Spleen (tissue), 11 donors: ENCODE results near the gene HIVEP3. TPM values are rescaled to one million over a fixed set of nuclear protein-coding genes. Genes with fewer than 3 reads are reported as not detected.
A peak's percentile ranks its signal among the peaks of the same experiment; 100 is the strongest.

Experiments used
- DNase-seq: peaks from one replicate; pipeline ENCODE4 v3.0.0-alpha.2; 2020
- H3K27ac ChIP-seq, 8 donors: fragments of 200-600 bp; sonication (generic) in 7 of 8; 1 replicate in 4 of 8; 2 replicates in 4 of 8; pipeline versions ENCODE4 v1.5.0 to v1.8.0; 2016 to 2021; ENCODE audit warnings: inconsistent platforms in 4 of 8, mild to moderate bottlenecking in 4 of 8, moderate library complexity in 1 of 8
- H3K27me3 ChIP-seq, 7 donors: fragments of 200-600 bp; sonication (generic) in 6 of 7; replicated peaks in 1 of 7; 1 replicate in 4 of 7; 2 replicates in 3 of 7; pipeline versions ENCODE4 v1.5.0 to v1.8.0; 2016 to 2021; ENCODE audit warnings: inconsistent platforms in 3 of 7, mild to moderate bottlenecking in 1 of 7
- H3K36me3 ChIP-seq, 6 donors: fragments of 200-600 bp; sonication (generic) in 5 of 6; 1 replicate in 4 of 6; 2 replicates in 2 of 6; pipeline versions ENCODE4 v1.5.0 to v1.8.0; 2016 to 2021; ENCODE audit warnings: inconsistent platforms in 2 of 6
- H3K4me1 ChIP-seq, 6 donors: fragments of 200-600 bp; sonication (generic) in 5 of 6; 1 replicate in 3 of 6; 2 replicates in 3 of 6; pipeline versions ENCODE4 v1.5.0 to v1.8.0; 2016 to 2021; ENCODE audit warnings: inconsistent platforms in 3 of 6
- H3K4me3 ChIP-seq, 8 donors: fragments of 200-600 bp; sonication (generic) in 7 of 8; 1 replicate in 4 of 8; 2 replicates in 4 of 8; pipeline versions ENCODE4 v1.5.0 to v1.8.0; 2016 to 2021; ENCODE audit warnings: inconsistent platforms in 4 of 8, mild to moderate bottlenecking in 4 of 8, moderate library complexity in 2 of 8
- H3K9me3 ChIP-seq, 8 donors: fragments of 200-600 bp; sonication (generic) in 7 of 8; 1 replicate in 4 of 8; 2 replicates in 4 of 8; pipeline versions ENCODE4 v1.5.0 to v1.8.0; 2016 to 2021; ENCODE audit warnings: inconsistent platforms in 4 of 8
- POLR2A ChIP-seq, 3 donors: fragments of 450-650 bp; IDR thresholded peaks; one replicate each; pipeline ENCODE4 v1.5.1; 2017; ENCODE audit warnings: antibody characterized with exemption in 3 of 3, mild to moderate bottlenecking in 1 of 3
- POLR2AphosphoS5 ChIP-seq, 3 donors: sonication (generic); formaldehyde crosslinking; IDR thresholded peaks; one replicate each; pipeline ENCODE4 v1.5.1; 2017; ENCODE audit warnings: antibody characterized with exemption in 3 of 3
- WGBS, 5 donors: extraction: QIAGEN DNeasy Blood & Tissue Kit in 3 of 5; methylation state at CpG; one replicate each; pipeline versions ENCODE4 v1.1.5 to v1.1.7; 2013 to 2018; 5-methylcytosine and 5-hydroxymethylcytosine counted together
- intact Hi-C: fragments of 100-400 bp; cut with DNase I; formaldehyde crosslinking; loops from one replicate; pipeline ENCODE4 v1.15.0; 2023; ENCODE audit warnings: low total_unique reads
- polyA plus RNA-seq, 3 donors: library from polyadenylated mRNA; stranded (reverse); fragments of 200-250 nt; gene quantifications; one replicate each; pipeline ENCODE4 v1.2.1, GENCODE V29; 2013
- total RNA-seq, 7 donors: library from RNA; depleted of rRNA in 3 of 7; stranded (reverse); fragments of >200 nt in 3 of 7; fragmentation: NEBNext Ultra II Directional in 4 of 7; extraction: Animal tissue kit (Norgen Biotek cat#: 25700) in 4 of 7; gene quantifications; one replicate each; pipeline versions ENCODE4 v1.1.0 to v1.2.1, GENCODE V29; 2016 to 2021
- TF ChIP-seq, protein P1 (sequence below), 11 experiments: fragments of 200-600 bp in 7 of 11; fragments of 450-650 bp in 4 of 11; sonication (generic) in 4 of 11; IDR thresholded peaks in 8 of 11; conservative IDR thresholded peaks in 3 of 11; 1 replicate in 7 of 11; 2 replicates in 4 of 11; pipeline versions ENCODE4 v1.4.0 to v1.8.0; 2016 to 2021; ENCODE audit warnings: antibody characterized with exemption in 11 of 11, inconsistent platforms in 4 of 11, mild to moderate bottlenecking in 1 of 11
- donor health status: healthy with polysubstance abuse.
- donor health status: DM: no; HTN: no; CAD: no; lungs with moderate emphysema.
- donor health status: DM: no; HTN: no; CAD: no.
- donor health status: Bipolar disorder and iron deficiency.
- donor health status: healthy.
- donor health status: DM: no; HTN: no; CAD: no.
- donor health status: DM: yes; HTN: yes; CAD: no.

HIVEP3 gene
- total and polyA plus RNA-seq, 10 donors, result 2.4 to 21.2 (median 8.2) TPM

DNA sequence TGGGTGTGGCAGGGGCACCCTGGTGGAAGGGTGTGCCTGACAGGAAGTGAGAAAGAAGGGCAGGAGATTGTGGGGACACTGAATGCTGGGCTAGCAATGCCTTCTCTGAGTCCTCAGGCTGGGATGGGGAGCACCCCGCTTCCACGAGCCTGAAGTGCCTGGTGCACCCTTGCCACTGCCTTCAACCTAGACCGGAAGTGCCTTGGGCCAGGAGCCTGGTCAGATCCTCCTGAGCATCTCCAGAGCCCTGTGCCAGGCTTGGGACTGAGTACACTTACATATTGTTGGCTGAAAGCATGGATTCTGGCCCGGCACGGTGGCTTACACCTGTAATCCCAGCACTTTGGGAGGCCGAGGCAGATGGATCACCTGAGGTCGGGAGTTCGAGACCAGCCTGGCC is 228.4 kb downstream of the HIVEP3 start:
- H3K27me3 ChIP-seq, result no peaks in the 10 kb centered on the region
- H3K4me1 ChIP-seq, result peaks cover 0 to 37% (median 17%) of the 10 kb centered on the region in 6 donors
- intact Hi-C loops, result no loop called here
- TF ChIP-seq POLR2A (IDR thresholded peaks at IDR 0.05) (no peak), POLR2AphosphoS5 (IDR thresholded peaks at IDR 0.05) (no peak)
- TF ChIP-seq, protein P1, sequence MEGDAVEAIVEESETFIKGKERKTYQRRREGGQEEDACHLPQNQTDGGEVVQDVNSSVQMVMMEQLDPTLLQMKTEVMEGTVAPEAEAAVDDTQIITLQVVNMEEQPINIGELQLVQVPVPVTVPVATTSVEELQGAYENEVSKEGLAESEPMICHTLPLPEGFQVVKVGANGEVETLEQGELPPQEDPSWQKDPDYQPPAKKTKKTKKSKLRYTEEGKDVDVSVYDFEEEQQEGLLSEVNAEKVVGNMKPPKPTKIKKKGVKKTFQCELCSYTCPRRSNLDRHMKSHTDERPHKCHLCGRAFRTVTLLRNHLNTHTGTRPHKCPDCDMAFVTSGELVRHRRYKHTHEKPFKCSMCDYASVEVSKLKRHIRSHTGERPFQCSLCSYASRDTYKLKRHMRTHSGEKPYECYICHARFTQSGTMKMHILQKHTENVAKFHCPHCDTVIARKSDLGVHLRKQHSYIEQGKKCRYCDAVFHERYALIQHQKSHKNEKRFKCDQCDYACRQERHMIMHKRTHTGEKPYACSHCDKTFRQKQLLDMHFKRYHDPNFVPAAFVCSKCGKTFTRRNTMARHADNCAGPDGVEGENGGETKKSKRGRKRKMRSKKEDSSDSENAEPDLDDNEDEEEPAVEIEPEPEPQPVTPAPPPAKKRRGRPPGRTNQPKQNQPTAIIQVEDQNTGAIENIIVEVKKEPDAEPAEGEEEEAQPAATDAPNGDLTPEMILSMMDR (IDR thresholded peaks at IDR 0.05 in 8 of 11, conservative IDR thresholded peaks at IDR 0.05 in 3 of 11), result no peak
- no peaks in the 10 kb centered on the region for H3K36me3 ChIP-seq
- no peak overlapping the region for H3K4me3 ChIP-seq
- peak; percentile 64 for DNase-seq
- no peak overlapping the region for H3K27ac ChIP-seq
- WGBS, 5 donors, result 93 to 98% (median 96%) methylated on average over 5 to 8 of the region's 8 CpGs
- H3K9me3 ChIP-seq, result no peaks in the 10 kb centered on the region

DNA sequence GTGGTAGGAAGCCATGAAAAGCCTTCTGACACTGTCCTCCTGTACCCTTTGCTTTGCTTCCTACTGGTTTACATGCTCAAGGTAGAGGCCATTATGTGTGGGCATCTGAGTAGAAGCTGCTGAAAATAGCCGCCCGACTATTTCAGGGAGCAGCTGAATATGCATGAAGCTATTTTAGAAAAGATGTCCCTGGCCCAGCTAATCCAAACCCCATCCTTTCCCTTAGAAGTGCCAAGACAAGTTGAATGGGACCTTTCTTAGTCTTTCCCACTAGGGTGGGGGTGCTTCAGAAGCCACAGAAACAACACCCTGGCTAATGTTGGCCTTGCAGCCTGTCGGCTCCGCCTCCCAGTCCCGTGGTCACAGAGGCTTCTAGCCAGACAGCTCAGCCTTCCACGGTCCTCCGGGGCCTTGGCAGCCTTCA is 229.2 kb downstream of the HIVEP3 start:
- H3K4me1 ChIP-seq, result peaks cover 5 to 39% (median 24%) of the 10 kb centered on the region in 6 donors
- peak; percentile 73 for DNase-seq
- no peak overlapping the region for H3K27ac ChIP-seq
- no peaks in the 10 kb centered on the region for H3K36me3 ChIP-seq
- H3K27me3 ChIP-seq, result no peaks in the 10 kb centered on the region
- intact Hi-C loops, result no loop called here
- no peaks in the 10 kb centered on the region for H3K9me3 ChIP-seq
- no peak overlapping the region for H3K4me3 ChIP-seq
- 60 to 77% (median 69%) methylated on average over 7 of the region's 7 CpGs for WGBS, 5 donors
- TF ChIP-seq POLR2A (IDR thresholded peaks at IDR 0.05), result no peak
- TF ChIP-seq, protein P1 (IDR thresholded peaks at IDR 0.05 in 8 of 11, conservative IDR thresholded peaks at IDR 0.05 in 3 of 11), result no peak
- no peak for TF ChIP-seq POLR2AphosphoS5 (IDR thresholded peaks at IDR 0.05)

DNA sequence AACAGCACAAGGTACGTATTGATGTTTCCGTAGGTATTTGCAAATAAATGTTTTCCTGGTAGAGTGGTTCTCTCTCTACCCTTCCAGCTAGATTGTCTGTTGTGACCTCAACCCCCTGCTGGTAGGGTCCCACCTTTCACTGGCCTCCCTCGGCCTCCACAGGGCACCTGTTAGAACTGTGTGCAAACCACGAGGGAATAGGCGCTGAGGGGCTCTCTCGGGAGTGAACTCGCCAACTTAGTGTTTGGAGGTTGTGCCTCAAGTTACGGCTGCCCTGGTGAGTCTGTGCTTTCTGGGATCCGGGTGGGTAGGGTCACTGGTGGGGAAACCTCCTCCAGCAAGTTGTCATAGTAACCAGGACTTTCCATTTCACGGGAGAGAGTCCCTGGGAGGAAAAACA is 229.6 kb downstream of the HIVEP3 start:
- no peak overlapping the region for H3K27ac ChIP-seq
- H3K4me1 ChIP-seq, result peaks cover 9 to 43% (median 29%) of the 10 kb centered on the region in 6 donors
- TF ChIP-seq, protein P1 (IDR thresholded peaks at IDR 0.05 in 8 of 11, conservative IDR thresholded peaks at IDR 0.05 in 3 of 11), result no peak
- TF ChIP-seq POLR2A (IDR thresholded peaks at IDR 0.05) (no peak), POLR2AphosphoS5 (IDR thresholded peaks at IDR 0.05) (no peak)
- no peaks in the 10 kb centered on the region for H3K27me3 ChIP-seq
- H3K4me3 ChIP-seq, result no peak overlapping the region
- 85 to 91% (median 88%) methylated on average over 10 of the region's 10 CpGs for WGBS, 5 donors
- DNase-seq, result peak; percentile 25
- intact Hi-C loops, result no loop called here
- no peaks in the 10 kb centered on the region for H3K36me3 ChIP-seq
- H3K9me3 ChIP-seq, result no peaks in the 10 kb centered on the region

DNA sequence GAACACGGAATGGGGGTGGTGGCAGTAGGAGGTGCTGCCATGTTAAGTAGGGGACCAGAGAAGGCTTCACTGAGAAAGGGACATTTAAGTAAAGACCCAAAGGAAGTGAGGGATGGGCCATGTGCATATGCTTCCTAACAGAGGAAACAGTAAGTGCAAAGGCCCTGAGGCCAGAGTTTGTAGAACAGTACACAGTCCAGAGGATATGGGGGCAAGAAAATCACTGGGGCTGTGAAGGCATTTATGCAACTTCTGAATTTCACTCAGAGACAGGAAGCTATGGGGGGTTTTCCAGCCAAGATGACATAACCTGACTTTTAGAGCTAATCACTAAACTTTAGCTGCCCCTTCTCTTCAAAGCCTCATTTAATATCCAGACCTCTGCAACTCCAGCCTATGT is 231.7 kb downstream of the HIVEP3 start:
- no peak overlapping the region for H3K27ac ChIP-seq
- no peak for DNase-seq
- no peaks in the 10 kb centered on the region for H3K27me3 ChIP-seq
- no peak overlapping the region for H3K4me3 ChIP-seq
- no peaks in the 10 kb centered on the region for H3K36me3 ChIP-seq
- H3K4me1 ChIP-seq, result peaks cover 27 to 64% (median 48%) of the 10 kb centered on the region in 6 donors
- intact Hi-C loops, result no loop called here
- TF ChIP-seq POLR2AphosphoS5 (IDR thresholded peaks at IDR 0.05) (no peak), POLR2A (IDR thresholded peaks at IDR 0.05) (no peak)
- TF ChIP-seq, protein P1 (IDR thresholded peaks at IDR 0.05 in 8 of 11, conservative IDR thresholded peaks at IDR 0.05 in 3 of 11), result no peak
- no peaks in the 10 kb centered on the region for H3K9me3 ChIP-seq
- 90 to 100% (median 97%) methylated on average over 1 of the region's 1 CpG for WGBS, 5 donors
